HCT116 (cell line): ENCODE measurements around the gene TAF12. TPM values are rescaled to one million over a fixed set of nuclear protein-coding genes. Genes with fewer than 3 reads are reported as not detected.

Experiments used
- ATAC-seq: fragments of 200-7000 bp; cut with Tn5 transposase; 2 replicates; pipeline ENCODE4 v1.9.1; 2020; ENCODE audit warnings: mild to moderate bottlenecking, moderate library complexity
- BruUV-seq: library from RNA; stranded (reverse); fragments of 400-500 nt; replicated peaks from 2 replicates; lab custom pipeline; 2021; lab: Mats Ljungman, UMichigan
- CTCF ChIA-PET: fragments of 300-600 bp; sonication (Branson Sonifier 250); formaldehyde crosslinking; loops from one replicate; lab custom pipeline; 2021; ENCODE audit warnings: antibody characterized with exemption; lab: Charles Lee
- POLR2A ChIA-PET: fragments of 300-600, 350-600 bp; sonication (Branson Sonifier 250); formaldehyde crosslinking; loops from one replicate; lab custom pipeline; 2021; ENCODE audit warnings: antibody characterized with exemption; lab: Charles Lee
- RAD21 ChIA-PET, 2 experiments: fragments of 300-600 bp; sonication (Branson Sonifier 250); formaldehyde crosslinking; loops; one replicate each; lab custom pipeline; 2023; ENCODE audit warnings: low total read pairs in 2 of 2; ENCODE audit not compliant: uncharacterized antibody in 2 of 2, unreplicated experiment in 2 of 2, low non-redundant PET in 1 of 2; lab: Charles Lee
- DNase-seq: peaks from one replicate; pipeline ENCODE4 v3.0.0-alpha.2; 2010; ENCODE audit warnings: low read depth, low spot score
- H2AFZ ChIP-seq: fragments of 200-600 bp; shearing (Covaris generic), sonication (generic); 2 replicates; pipeline ENCODE4 v1.6.1; 2017; ENCODE audit warnings: low read depth, mixed run types, mixed read lengths, antibody characterized with exemption, low read length; ENCODE audit not compliant: poor library complexity, severe bottlenecking
- H3K27ac ChIP-seq: 2 replicates; pipeline ENCODE4 v1.5.1; 2012; ENCODE audit warnings: low read depth, low read length
- H3K27me3 ChIP-seq: fragments of 200-600 bp; sonication (generic); 2 replicates; pipeline ENCODE4 v1.6.1; 2016; ENCODE audit warnings: mixed run types, low read length, mixed read lengths; ENCODE audit not compliant: insufficient read depth
- H3K36me3 ChIP-seq, 2 experiments: fragments of 200-500 bp in 1 of 2; fragments of 200-600 bp in 1 of 2; sonication (Bioruptor generic) in 1 of 2; sonication (generic) in 1 of 2; 2 replicates each; pipeline versions ENCODE4 v1.5.1 to v1.6.1; 2014 to 2016; ENCODE audit warnings: low read length in 2 of 2, inconsistent platforms in 1 of 2, mixed read lengths in 1 of 2, mixed run types in 1 of 2; ENCODE audit not compliant: insufficient read depth in 2 of 2, control insufficient read depth in 1 of 2
- H3K4me1 ChIP-seq, 2 experiments: fragments of 200-600 bp in 1 of 2; sonication (generic) in 1 of 2; 2 replicates each; pipeline versions ENCODE4 v1.5.1 to v1.6.1; 2012 to 2017; ENCODE audit warnings: low read length in 2 of 2, inconsistent platforms in 1 of 2, mild to moderate bottlenecking in 1 of 2, mixed read lengths in 1 of 2, mixed run types in 1 of 2, moderate library complexity in 1 of 2; ENCODE audit not compliant: insufficient read depth in 2 of 2, control insufficient read depth in 1 of 2
- H3K4me2 ChIP-seq: fragments of 200-600 bp; sonication (generic); 2 replicates; pipeline ENCODE4 v1.6.1; 2017; ENCODE audit warnings: mixed run types, low read length, mixed read lengths
- H3K4me3 ChIP-seq, 2 experiments: fragments of 200-600 bp in 1 of 2; sonication (generic) in 1 of 2; replicated peaks in 1 of 2; 2 replicates each; pipeline ENCODE4 v1.5.1; 2011 to 2016; ENCODE audit warnings: low read length in 2 of 2, control low read depth in 1 of 2, low read depth in 1 of 2, mild to moderate bottlenecking in 1 of 2, mixed read lengths in 1 of 2, mixed run types in 1 of 2
- H3K79me2 ChIP-seq: fragments of 200-600 bp; sonication (generic); 2 replicates; pipeline ENCODE4 v1.6.1; 2017; ENCODE audit warnings: mild to moderate bottlenecking, mixed run types, low read length, moderate library complexity, mixed read lengths; ENCODE audit not compliant: insufficient read depth
- H3K9ac ChIP-seq: fragments of 200-600 bp; sonication (generic); 2 replicates; pipeline ENCODE4 v1.6.1; 2016; ENCODE audit warnings: low read length, mixed read lengths
- H3K9me2 ChIP-seq: fragments of 200-600 bp; sonication (generic), shearing (Covaris generic); 2 replicates; pipeline ENCODE4 v1.6.1; 2017; ENCODE audit warnings: mixed run types, mild to moderate bottlenecking, moderate library complexity; ENCODE audit not compliant: insufficient read depth
- H3K9me3 ChIP-seq, 2 experiments: fragments of 200-500 bp in 1 of 2; fragments of 200-600 bp in 1 of 2; sonication (Bioruptor generic) in 1 of 2; sonication (generic) in 1 of 2; 2 replicates each; pipeline ENCODE4 v1.6.1; 2014 to 2017; ENCODE audit warnings: low read length in 2 of 2, mixed read lengths in 2 of 2, inconsistent platforms in 1 of 2, low read depth in 1 of 2, mild to moderate bottlenecking in 1 of 2, mixed run types in 1 of 2, moderate library complexity in 1 of 2; ENCODE audit not compliant: control insufficient read depth in 1 of 2, insufficient read depth in 1 of 2
- H4K20me1 ChIP-seq: fragments of 200-600 bp; sonication (generic), shearing (Covaris generic); 2 replicates; pipeline ENCODE4 v1.6.1; 2017; ENCODE audit warnings: mixed run types, mild to moderate bottlenecking, moderate library complexity; ENCODE audit not compliant: insufficient read depth
- CTCF ChIP-seq, 3 experiments: fragments of 200-600 bp in 1 of 3; sonication (generic) in 1 of 3; IDR thresholded peaks in 2 of 3; conservative IDR thresholded peaks in 1 of 3; 2 replicates each; pipeline ENCODE4 v1.5.1; 2012 to 2017; ENCODE audit warnings: low read depth in 2 of 3, low read length in 2 of 3, antibody characterized with exemption in 1 of 3, borderline replicate concordance in 1 of 3, control low read depth in 1 of 3, mild to moderate bottlenecking in 1 of 3, mixed read lengths in 1 of 3, mixed run types in 1 of 3, moderate library complexity in 1 of 3; ENCODE audit not compliant: insufficient read depth in 1 of 3
- EGR1 ChIP-seq: IDR thresholded peaks from 2 replicates; pipeline ENCODE4 v1.6.1; 2012; ENCODE audit warnings: low read depth
- FOSL1 ChIP-seq: IDR thresholded peaks from 2 replicates; pipeline ENCODE4 v1.6.1; 2012; ENCODE audit warnings: low read depth
- SIN3A ChIP-seq: IDR thresholded peaks from 2 replicates; pipeline ENCODE4 v1.6.1; 2012; ENCODE audit warnings: low read depth
- ZNF274 ChIP-seq: fragments of 200-500 bp; sonication (Bioruptor generic); IDR thresholded peaks from 2 replicates; pipeline ENCODE4 v1.6.1; 2014; ENCODE audit warnings: mild to moderate bottlenecking, low read depth, low read length, inconsistent platforms
- intact Hi-C: fragments of 100-400 bp; cut with micrococcal nuclease; formaldehyde crosslinking; loops from 2 replicates; pipeline ENCODE4 v1.10.0; 2022
- total RNA-seq: library from RNA; stranded (reverse); gene quantifications from one replicate; pipeline ENCODE4 v1.2.1, GENCODE V29; 2021; ENCODE audit not compliant: unreplicated experiment
- TF ChIP-seq, protein P1 (sequence below): IDR thresholded peaks from 2 replicates; pipeline ENCODE4 v1.6.1; 2012

Gene TAF12
- total RNA-seq, 1 experiment from 2014 or later: 39.0 TPM

GRCh38 chr1:28592321-28593071 lies 50.4 kb downstream of the TAF12 start:
- Histone ChIP-seq H3K4me2 (no peak overlapping the region), H3K4me3 (no peak overlapping the region), H2AFZ (no peak overlapping the region), H3K9me2 (no peaks in the 10 kb centered on the region), H4K20me1 (no peaks in the 10 kb centered on the region), H3K4me1 (no peaks in the 10 kb centered on the region; a peak in 1 of 4 replicates), H3K27ac (no peak overlapping the region), H3K79me2 (no peaks in the 10 kb centered on the region), H3K9me3 (no peaks in the 10 kb centered on the region), H3K9ac (no peak overlapping the region), H3K27me3 (no peaks in the 10 kb centered on the region), H3K36me3 (no peaks in the 10 kb centered on the region)
- ChIA-PET CTCF (no interaction called here), RAD21 (no interaction called here), POLR2A (no interaction called here)
- no peak for ATAC-seq
- BruUV-seq: no TSS peak
- no peak for DNase-seq
- intact Hi-C loops: no loop called here
- TF ChIP-seq SIN3A: no peak
- TF ChIP-seq CTCF (IDR thresholded peaks at IDR 0.05 in 2 of 3, conservative IDR thresholded peaks at IDR 0.05 in 1 of 3; ENCODE audit: borderline replicate concordance in 1 of 3, insufficient read depth in 1 of 3, low read depth in 2 of 3, low read length in 2 of 3): no peak
- no peak for TF ChIP-seq ZNF274
- TF ChIP-seq, protein P1, sequence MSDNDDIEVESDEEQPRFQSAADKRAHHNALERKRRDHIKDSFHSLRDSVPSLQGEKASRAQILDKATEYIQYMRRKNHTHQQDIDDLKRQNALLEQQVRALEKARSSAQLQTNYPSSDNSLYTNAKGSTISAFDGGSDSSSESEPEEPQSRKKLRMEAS: no peak
- TF ChIP-seq FOSL1: no peak
- TF ChIP-seq EGR1: no peak
